Measurements from ENCODE around the gene RDH11.

GRCh38 chr14:67725171-67725570, 29.6 kb upstream of the RDH11 start:
- TF ChIP-seq CTCF (IDR thresholded peaks at IDR 0.05), result no peak
- TF ChIP-seq EP300 (IDR thresholded peaks at IDR 0.05), result no peak
- TF ChIP-seq POLR2AphosphoS5 (IDR thresholded peaks at IDR 0.05), result peak in 2 of 3 donors; percentile 18 to 29
- no peak for TF ChIP-seq POLR2A (IDR thresholded peaks at IDR 0.05)

Measured in suprapubic skin (tissue), 4 donors.